ENCODE results near the gene GRB7.

GRCh38 chr17:39757176-39757662, 19.5 kb downstream of the GRB7 start:
- TF ChIP-seq CTCF (IDR thresholded peaks at IDR 0.05): no peak
- TF ChIP-seq POLR2A (IDR thresholded peaks at IDR 0.05): no peak
